HG02943 (cell line): ENCODE results near the gene P3H2.
"Not testable (repeated sequence)": the region's sequence is repeated elsewhere in the genome, so short reads cannot be mapped to it uniquely, and the experiment has no call there.

ENCODE experiments used
- ATAC-seq: cut with Tn5 transposase; IDR thresholded peaks from one replicate; pipeline ENCODE4 v1.9.1; 2021; ENCODE audit warnings: mild to moderate bottlenecking, low read depth, moderate library complexity; ENCODE audit not compliant: unreplicated experiment

Gene P3H2

DNA sequence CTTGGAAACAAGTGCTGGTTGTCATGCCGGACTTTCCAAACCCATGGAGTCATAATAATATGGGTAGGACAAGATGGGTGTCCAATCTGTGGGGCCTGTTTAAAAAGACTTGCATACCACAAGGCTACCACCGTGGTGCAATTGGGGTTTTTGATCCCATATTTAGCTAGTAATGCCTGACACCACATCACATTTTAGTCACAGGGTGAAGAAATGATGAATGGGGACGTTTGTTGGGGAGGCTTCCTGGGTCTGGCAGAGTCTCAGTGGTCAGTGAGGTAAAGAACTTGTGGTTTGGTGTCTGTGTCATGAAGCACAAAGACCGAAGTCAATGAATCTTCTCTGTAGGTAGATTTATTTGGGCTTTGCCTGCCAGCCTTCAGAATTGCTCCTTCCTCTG lies 31.0 kb downstream of the P3H2 start:
- ATAC-seq, result no peak

DNA sequence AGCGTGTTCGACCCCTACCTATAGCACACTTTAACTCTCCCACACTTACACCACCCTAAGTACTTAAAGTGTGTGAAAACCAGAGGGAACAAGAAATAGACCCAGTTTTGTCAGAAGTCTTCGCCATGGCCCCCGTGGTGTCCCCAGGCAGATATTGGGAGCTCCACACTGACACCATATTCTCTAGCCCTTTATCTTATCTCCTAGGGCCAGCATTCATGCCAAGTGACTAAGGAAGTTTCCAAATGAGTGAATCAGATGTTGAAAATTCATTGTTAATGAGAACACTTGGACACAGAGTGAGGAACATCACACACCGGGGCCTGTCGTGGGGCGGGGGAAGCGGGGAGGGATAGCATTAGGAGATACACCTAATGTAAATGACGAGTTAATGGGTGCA lies 31.8 kb downstream of the P3H2 start:
- no peak for ATAC-seq

DNA sequence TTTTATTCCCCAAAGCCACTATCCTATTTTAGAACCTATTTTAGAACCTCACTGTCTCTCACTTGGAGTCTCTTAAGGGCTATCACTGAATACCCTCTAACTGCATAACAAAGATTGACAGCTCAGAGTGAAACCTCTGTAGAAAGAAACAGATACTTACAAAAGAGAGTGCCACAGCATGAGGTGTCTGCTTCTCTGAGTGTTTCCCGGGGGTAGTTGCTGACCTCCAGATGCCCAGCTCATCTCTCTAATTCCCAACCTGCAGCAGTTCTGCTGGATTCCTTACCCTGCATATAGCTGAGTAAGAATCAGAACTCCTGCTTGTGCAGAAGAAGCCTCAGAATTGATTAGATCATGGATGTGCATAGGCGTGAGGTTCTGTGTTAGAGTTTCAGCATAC lies 34.5 kb downstream of the P3H2 start:
- no peak for ATAC-seq

DNA sequence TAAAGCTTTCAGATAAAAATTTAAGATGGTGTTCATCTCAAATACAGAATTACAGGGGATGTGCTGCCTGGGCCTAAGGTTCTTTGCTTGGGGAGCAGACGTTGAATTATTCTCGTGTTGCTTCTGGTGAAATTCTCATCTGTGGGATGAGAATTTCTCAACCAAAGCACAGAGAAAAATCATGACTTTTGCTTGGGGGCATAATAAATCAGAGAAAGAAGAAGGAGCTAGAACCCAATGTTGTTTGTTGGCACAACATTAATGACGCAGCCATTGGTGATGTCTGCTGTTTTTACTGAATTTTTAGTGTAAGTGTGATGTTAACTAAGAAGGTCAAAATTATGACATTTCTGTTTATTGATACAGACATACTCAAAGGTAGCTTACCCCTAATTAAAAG lies 35.7 kb downstream of the P3H2 start:
- ATAC-seq, result no peak

DNA sequence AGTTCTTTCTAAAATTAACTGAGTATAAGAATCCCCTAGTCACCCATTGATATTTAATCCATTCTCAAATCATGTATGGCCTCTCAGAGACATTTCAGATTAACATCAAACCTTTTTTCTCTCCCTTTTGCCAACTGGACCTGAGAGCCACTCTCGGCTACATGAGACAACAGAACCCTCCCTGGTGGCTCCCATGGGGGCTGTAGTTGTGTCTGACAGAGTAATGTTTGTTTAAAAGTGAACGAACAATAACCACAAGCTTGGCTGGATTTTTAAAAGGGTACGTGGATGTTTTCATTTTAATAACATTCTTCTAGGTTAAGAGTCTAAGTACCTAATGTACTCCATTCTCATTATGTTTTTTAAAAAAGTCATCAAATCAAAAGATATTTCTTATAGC lies 37.1 kb downstream of the P3H2 start:
- ATAC-seq, result no peak

DNA sequence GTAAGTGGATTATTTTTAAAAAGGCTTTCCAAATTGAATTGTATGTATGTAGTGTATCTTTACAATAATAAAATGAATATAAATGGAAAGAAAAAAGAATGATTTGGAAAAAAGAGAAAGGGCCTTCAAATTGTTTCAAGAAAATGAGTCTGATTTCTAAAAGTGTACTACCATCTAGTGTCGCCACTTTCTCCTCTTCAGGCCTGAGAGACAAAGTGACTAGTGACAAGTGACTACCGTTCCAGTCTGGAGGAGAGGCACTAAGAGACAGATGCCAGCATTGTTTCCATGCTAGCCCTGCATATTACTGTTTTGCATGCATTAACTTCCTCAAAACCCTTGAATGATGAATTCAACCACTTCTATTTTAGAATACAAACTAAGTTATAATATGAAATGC lies 39.3 kb downstream of the P3H2 start:
- ATAC-seq, result no peak

DNA sequence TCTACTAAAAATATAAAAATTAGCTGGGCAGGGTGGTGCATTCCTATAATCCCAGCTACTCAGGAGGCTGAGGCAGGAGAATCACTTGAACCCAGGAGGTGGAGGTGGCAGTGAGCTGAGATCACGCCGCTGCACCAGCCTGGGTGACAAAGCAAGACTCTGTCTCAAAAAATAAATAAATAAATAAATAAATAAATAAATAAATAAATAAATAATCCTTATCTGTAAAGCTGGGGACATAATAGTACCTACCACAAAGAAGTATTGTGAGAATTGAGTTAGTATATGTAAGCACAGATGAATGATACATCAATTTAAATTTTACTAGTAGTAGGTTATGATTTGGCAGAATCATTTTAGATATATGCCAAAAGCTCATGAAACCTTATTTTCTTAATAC lies 41.5 kb downstream of the P3H2 start:
- not testable (repeated sequence) for ATAC-seq

DNA sequence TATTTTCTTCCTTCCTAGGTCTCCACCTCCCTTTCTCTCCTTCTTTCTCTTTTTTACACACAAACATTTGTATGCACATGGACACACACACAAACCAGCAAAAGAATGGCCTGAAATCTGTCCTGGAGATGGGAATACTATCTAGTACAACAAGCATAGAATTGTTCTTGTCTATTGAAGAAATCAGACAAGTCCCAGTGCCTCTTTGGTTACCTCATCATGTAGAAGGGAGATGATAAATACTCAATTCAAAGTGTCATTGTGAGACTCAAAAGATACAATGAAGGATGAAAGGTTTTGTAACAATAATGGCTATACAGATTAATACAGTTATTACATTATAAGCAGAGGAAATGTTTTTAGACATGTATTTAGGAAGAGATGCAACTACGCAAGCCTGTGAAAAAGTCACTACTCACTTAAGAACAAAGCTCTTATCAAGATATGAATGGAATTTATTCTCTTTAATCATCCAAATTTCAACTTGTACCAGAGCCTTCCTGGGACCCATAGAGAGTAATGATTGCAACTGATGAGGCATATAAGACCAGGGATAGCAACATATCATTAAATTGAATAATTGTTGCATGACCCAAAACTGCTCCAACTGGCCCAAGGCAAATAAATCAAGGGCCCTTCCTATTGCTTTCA lies 43.2 kb downstream of the P3H2 start:
- ATAC-seq, result no peak

DNA sequence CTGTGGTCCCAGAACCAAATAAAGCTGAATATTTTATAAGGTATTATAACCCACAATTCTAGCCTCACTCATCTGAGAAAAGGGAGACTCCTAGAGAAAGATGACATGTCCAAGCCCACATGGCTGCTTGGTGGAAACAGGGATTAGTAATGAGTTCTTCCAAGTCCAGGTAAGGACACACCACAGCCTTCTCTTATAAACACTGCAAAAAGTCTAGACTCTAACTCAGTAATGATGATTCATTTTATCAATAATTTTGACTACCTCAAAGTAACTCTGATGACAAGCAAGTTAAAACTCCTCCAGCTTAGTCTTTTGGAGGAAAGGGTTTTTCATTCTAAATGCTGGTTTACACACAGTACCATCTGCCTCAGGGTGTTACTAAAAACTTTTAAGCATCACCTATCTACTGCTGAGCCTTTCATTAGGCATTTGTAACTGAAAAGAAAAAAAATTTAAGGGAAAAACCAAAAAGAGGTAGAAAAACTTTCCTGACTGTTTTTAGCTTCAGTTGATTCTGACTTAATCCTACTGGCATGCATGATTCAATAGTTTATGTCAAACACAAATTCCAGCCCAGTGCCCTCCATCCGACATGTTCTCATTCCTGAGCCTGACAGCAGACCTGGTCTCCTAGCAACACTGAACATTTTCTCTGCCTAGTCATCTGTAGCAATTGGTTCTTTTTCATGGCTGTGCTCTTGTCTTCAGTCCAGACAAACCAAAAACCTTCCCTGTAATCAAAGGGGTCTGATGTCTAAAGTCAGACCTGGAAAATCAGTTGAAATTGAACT lies 43.9 kb downstream of the P3H2 start:
- ATAC-seq, result no peak

DNA sequence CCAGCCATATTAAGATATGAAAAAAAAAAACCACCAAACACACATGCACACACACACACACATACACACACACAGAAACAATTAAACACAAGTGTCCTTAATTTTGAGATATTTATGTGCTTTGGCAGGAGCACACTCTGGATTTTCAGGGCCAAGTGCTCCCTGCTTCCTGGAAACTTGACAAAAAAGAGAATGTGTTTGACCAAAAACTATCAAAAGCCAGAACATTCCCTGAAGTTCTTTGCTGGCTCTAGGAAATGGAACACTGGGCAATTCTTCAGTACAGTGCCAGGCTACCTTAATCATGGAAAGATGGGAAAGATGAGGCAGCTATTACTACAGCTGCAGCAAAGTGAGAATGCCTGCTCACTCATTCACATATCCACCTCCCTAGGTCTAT lies 44.6 kb downstream of the P3H2 start:
- ATAC-seq, result no peak

DNA sequence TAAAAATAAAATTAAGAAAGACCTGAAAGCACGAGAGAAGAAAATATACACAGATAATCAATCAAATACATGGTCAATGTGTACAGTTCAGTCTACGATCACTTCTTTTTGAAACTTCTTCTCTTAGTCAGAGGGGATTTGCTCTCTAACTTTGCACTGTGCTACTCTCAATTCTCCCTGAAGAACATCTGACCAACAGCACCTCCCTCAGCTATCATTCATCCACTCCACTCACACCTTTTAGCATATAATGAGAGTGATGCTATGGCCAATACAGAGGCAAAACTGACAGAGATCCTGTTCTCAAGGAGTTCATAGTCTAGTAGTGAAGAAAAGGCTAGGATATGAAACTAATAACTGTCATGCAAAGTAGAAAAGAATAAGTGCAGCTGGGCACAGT lies 45.9 kb downstream of the P3H2 start:
- no peak for ATAC-seq

DNA sequence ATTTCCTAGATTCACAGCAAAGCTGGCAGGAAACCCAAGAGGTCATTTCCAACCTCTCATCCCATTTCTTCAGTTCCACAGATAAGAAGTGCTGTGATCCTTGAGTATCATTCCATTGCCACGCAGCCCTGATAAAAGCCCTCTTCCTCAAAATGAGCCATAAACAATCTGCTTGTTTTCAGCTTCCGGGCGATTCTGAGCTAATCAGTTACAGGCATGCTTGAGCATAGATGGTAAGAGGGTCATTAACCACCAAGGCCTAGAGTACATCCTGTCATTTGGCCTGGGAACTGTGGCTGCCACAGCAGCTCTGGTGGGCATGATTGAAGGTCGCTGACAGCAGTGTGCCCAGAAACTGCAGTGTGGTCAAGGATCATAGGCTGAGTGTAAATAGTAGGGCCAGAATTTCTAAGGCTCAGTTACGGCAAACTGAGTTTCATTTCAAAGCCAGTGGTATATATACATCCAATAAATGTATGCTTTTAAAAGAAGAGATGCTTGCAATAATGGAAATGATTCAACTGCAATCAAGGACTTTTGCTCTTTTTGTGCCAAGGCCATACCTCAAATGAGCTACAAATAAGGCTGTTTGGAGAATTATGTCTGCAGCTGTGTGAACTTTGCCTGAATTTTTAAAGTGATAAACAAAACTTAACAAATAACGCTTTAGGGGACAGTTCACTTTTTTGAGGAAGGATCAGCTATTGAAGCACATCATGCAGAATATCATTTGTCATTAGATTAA lies 47.3 kb downstream of the P3H2 start:
- ATAC-seq, result peak; percentile 82

DNA sequence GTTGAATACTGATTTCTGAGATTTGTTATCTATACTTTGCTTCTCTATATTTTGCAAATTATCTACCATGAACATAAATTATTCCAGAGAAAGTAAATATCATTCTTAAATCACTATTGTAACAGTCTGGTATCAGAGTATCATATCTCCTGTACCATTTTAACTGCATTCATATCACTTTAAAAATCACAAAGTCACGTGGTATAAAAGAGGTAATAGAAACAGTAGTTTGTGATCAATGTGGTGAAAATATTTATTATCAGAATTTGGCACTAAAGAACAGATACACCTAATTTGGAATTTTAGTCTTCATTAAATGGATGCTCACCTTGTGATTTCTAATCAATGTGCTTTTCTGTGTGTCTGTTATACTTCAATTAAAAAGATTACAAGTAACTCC lies 47.8 kb downstream of the P3H2 start:
- ATAC-seq, result no peak

DNA sequence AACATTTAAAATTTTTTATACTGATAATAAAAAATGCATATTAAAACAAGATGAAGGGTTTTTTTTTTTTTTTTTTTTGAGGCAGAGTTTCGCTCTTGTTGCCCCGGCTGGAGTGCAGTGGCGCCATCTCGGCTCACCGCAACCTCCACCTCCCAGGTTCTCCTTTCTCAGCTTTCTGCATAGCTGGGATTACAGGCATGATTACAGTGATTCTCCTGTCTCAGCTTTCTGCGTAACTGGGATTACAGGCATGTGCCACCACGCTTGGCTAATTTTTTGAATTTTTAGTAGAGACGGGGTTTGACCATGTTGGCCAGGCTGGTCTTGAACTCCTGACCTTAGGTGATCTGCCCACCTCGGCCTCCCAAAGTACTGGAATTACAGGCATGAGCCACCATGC lies 48.8 kb downstream of the P3H2 start:
- not testable (repeated sequence) for ATAC-seq

DNA sequence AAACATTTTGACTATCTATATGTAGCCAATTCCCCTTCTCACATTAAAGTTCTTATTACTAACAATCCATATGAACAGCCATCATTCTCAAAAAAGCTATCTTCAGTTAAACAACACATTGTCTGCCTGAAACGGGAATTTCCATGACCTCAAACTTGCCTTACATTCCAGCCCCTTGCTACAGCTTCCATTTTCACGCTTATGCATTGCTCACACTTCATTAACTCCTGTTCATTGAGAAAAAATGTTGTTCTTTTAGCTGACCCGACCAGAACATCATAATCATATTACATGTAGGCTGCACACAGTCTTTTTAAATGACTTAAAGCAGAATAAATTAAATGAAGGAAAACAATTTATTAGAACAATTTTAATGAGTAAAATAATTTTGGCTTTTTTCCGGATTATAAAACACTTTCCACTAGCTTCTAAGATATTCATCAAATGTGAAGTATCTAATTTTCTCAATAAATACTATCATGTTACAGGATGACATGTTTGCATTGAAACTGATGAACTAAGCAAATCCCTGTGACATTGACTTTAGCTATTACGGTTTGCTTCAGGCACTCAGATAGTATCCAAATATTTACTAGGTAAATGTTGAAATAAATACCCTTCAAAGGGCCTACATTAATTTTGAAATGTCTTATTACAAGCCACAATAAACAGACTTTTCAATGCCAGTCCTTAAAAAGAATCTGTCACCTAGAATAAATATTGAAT lies 49.9 kb downstream of the P3H2 start:
- ATAC-seq, result no peak

DNA sequence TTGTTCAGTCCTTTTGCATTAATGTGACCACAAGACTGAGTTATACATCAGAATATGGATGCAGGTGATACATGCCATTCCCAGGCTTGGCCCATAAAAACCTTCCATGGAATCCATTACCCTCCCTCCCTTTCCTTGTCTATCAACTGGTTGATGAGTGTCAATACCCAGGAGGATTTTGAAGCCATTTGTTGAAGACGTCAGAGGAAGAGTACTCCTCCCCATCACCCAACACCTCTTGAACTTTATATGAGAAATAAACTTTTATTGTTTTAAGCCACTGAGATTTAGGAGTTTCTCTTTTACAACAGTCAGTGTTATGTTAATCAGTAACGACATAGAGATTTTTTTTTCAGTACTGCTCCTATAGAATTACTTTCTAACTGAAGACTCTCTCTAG lies 55.5 kb downstream of the P3H2 start:
- ATAC-seq, result no peak

DNA sequence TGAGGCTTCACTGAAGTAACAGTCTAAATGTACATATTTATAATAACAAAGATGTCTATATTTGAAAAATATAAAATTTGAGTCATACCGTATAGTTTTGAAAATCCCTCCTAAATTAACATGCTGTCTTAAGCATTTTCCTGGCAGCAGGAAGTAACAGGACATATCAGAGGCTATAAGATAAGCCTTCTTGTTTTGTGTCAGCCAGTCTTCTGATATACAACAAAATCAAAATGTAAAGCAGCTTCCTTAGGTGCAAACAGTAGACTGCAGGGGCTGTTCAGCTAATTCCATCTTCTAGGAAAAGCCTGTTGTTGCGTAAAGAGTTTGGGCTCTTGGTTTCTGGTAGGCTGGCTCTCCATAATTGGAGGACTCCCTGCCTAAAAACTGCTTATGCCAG lies 56.0 kb downstream of the P3H2 start:
- no peak for ATAC-seq

DNA sequence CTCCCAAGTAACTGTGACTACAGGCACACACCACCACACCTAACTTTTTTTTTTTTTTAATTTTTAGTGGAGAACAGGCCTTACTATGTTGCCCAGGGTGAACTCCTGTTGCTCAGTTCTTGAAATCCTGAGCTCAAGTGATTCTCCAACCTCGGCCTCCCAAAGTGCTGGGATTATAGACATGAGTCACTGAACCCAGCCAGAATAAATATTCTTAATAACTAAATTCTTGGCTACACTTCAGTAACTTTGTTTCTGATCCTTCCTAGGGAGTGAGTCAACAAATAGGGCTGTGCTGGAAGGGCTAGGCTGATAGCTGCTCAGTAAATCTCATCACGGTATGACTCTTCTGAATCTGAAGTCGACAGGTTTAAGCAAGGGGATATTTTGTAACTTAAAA lies 56.6 kb downstream of the P3H2 start:
- no peak for ATAC-seq

DNA sequence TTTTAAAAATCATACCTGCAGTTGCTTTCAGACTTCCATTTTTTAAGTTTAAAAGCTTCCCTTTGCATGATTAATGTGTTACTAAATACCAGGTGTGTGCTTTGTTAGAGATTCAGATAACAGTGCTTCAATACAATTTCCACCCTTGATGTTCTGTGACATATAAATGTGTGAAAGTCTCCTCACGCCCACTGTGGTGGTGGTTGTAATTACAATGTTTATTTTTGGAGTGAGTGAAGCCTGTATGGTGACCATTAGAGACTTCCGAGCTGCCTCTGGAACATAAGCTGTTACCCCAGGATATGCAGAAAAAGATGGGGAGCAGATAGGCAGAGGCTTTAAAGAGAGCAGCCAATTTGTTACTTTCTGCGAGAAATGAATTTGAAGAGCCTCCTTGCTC lies 57.2 kb downstream of the P3H2 start:
- ATAC-seq, result no peak

DNA sequence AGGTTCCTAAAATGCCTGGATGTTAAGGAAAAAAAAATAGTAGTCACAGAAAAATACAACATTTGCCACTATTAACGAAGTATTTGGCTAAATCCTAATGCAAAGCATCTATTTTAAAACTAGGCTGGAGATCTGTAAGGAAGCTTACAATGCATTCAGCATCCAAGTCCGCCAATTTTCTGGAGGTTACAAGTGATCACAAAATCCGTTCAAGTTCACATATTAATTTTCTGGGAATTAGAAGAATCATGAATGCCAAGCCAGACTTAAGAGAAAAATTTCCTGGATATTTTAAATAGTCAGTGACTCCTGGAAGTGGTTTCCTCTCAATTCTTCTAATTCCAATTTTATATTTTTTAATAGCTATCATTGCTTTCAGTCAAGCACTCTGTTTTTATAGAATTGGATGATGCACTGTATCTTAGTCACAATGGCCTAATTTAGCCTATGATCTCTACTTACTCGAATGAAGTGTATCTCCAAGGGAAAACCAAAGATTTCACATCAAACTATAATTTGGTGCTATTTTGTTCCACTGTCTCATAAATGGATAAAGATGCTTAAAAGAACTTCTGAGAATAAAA lies 60.4 kb downstream of the P3H2 start:
- no peak for ATAC-seq

DNA sequence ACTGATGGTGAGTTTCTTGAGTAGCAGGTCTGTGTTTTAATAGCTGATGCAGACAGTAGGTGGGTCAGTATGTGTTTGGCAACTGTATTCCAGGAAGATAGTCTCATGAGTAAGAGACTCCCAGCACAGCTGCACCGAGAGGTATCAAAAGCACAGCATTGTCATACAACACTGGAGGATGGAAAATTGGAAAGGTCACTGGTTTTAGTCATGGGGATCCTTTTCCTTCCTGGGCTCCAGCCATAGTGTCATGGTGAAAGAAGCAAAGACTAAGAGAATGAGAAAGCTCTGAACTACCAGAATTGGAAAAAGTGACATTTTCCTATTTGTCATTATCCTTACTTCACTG lies 61.5 kb downstream of the P3H2 start:
- no peak for ATAC-seq
